Endodermal cell (in vitro differentiated cells): ENCODE measurements around the gene SVIP. TPM values are rescaled to one million over a fixed set of nuclear protein-coding genes. Genes with fewer than 3 reads are reported as not detected.

Experiments
- DNase-seq: peaks from one replicate; pipeline ENCODE4 v3.0.0-alpha.2; 2017
- H3K27ac ChIP-seq: 2 replicates; pipeline ENCODE4 v1.5.1; 2013; ENCODE audit warnings: mild to moderate bottlenecking, low read depth, low read length, moderate library complexity
- H3K27me3 ChIP-seq: 2 replicates; pipeline ENCODE4 v1.6.1; 2013; ENCODE audit warnings: mild to moderate bottlenecking, low read length, moderate library complexity; ENCODE audit not compliant: insufficient read depth, control insufficient read depth, poor library complexity, severe bottlenecking
- H3K36me3 ChIP-seq: 2 replicates; pipeline ENCODE4 v1.7.0; 2013; ENCODE audit warnings: mild to moderate bottlenecking, low read length, moderate library complexity; ENCODE audit not compliant: control insufficient read depth, insufficient read depth
- H3K4me1 ChIP-seq: one replicate; pipeline ENCODE4 v1.7.0; 2013; ENCODE audit warnings: low read length; ENCODE audit not compliant: control insufficient read depth, insufficient read depth
- H3K4me3 ChIP-seq: 2 replicates; pipeline ENCODE4 v1.5.1; 2013; ENCODE audit warnings: mild to moderate bottlenecking, low read length, moderate library complexity
- H3K9ac ChIP-seq: 2 replicates; pipeline ENCODE4 v1.6.1; 2013; ENCODE audit warnings: mild to moderate bottlenecking, low read length, moderate library complexity; ENCODE audit not compliant: poor library complexity, severe bottlenecking; ENCODE audit errors: extremely low read depth
- H3K9me3 ChIP-seq: 2 replicates; pipeline ENCODE4 v1.6.1; 2013; ENCODE audit warnings: mild to moderate bottlenecking, low read length, moderate library complexity; ENCODE audit not compliant: control insufficient read depth
- H3K27ac Mint-ChIP-seq: 2 replicates; pipeline ENCODE4 v1.8.0; 2020; ENCODE audit warnings: mixed read lengths
- H3K27me3 Mint-ChIP-seq: 2 replicates; pipeline ENCODE4 v1.8.0; 2021; ENCODE audit warnings: mild to moderate bottlenecking, mixed read lengths; ENCODE audit not compliant: insufficient read depth
- H3K36me3 Mint-ChIP-seq: 2 replicates; pipeline ENCODE4 v1.8.0; 2020; ENCODE audit warnings: low read depth, mixed read lengths
- H3K4me1 Mint-ChIP-seq: 2 replicates; pipeline ENCODE4 v1.8.0; 2020; ENCODE audit warnings: mixed read lengths
- H3K4me3 Mint-ChIP-seq: 2 replicates; pipeline ENCODE4 v1.8.0; 2020; ENCODE audit warnings: mild to moderate bottlenecking, moderate library complexity, mixed read lengths
- H3K9me3 Mint-ChIP-seq: 2 replicates; pipeline ENCODE4 v1.8.0; 2020; ENCODE audit warnings: mild to moderate bottlenecking, mixed read lengths
- CTCF ChIP-seq: fragments of 200-600 bp; sonication (generic); conservative IDR thresholded peaks from 2 replicates; pipeline ENCODE4 v1.5.0; 2021; ENCODE audit warnings: antibody characterized with exemption, mild to moderate bottlenecking
- WGBS, 2 experiments: methylation state at CpG; one replicate each; pipeline versions ENCODE4 v1.1.5 to v1.1.7; 2013; ENCODE audit warnings: missing lambda C conversion rate in 2 of 2, mixed read lengths in 1 of 2; ENCODE audit not compliant: insufficient coverage in 1 of 2, insufficient read length in 1 of 2; 5-methylcytosine and 5-hydroxymethylcytosine counted together
- total RNA-seq, 2 donors: library from RNA; stranded (reverse); fragmentation: NEBNext Ultra II Directional in 1 of 2; extraction: Animal tissue kit (Norgen Biotek cat#: 25700) in 1 of 2; gene quantifications; 2 replicates in 1 of 2; 3 replicates in 1 of 2; pipeline ENCODE4 v1.2.1, GENCODE V29; 2021

Gene SVIP
- total RNA-seq, 2 donors from 2014 or later, result 9.8 to 22.6 TPM

GRCh38 chr11:22875869-22876473 is 46.4 kb upstream of the SVIP start:
- WGBS, 2 experiments, result 0% methylated on average over 1 of the region's 2 CpGs; no CpG with 5 or more reads in 1 of the 2 experiments
- Histone ChIP-seq H3K27ac (no peak overlapping the region), H3K4me1 (no peaks in the 10 kb centered on the region), H3K4me3 (no peak overlapping the region), H3K9ac (no peak overlapping the region), H3K9me3 (no peaks in the 10 kb centered on the region), H3K27me3 (no peaks in the 10 kb centered on the region), H3K36me3 (no peaks in the 10 kb centered on the region)
- H3K4me3 Mint-ChIP-seq, result no peak overlapping the region
- peak; percentile 85 for DNase-seq
- H3K27ac Mint-ChIP-seq, result no peak overlapping the region
- no peaks in the 10 kb centered on the region for H3K9me3 Mint-ChIP-seq
- H3K4me1 Mint-ChIP-seq, result peaks cover 10% of the 10 kb centered on the region
- peak; percentile 93 for TF ChIP-seq CTCF
- H3K36me3 Mint-ChIP-seq, result no peaks in the 10 kb centered on the region
- H3K27me3 Mint-ChIP-seq, result no peaks in the 10 kb centered on the region

- 85 to 87% methylated on average over 1 to 2 of the region's 3 CpGs for WGBS, 2 experiments
- Mint-ChIP-seq H3K4me3 (no peak overlapping the region), H3K27me3 (no peaks in the 10 kb centered on the region), H3K27ac (no peak overlapping the region), H3K4me1 (peaks cover 2% of the 10 kb centered on the region), H3K36me3 (no peaks in the 10 kb centered on the region), H3K9me3 (no peaks in the 10 kb centered on the region)
- Histone ChIP-seq H3K27me3 (no peaks in the 10 kb centered on the region), H3K4me1 (no peaks in the 10 kb centered on the region), H3K27ac (no peak overlapping the region), H3K9ac (no peak overlapping the region), H3K4me3 (no peak overlapping the region), H3K36me3 (no peaks in the 10 kb centered on the region), H3K9me3 (no peaks in the 10 kb centered on the region)
- no peak for TF ChIP-seq CTCF
- no peak for DNase-seq
Observed at GRCh38 chr11:22869325-22869724, 39.7 kb upstream of the SVIP start.

- no peaks in the 10 kb centered on the region for H3K36me3 Mint-ChIP-seq
- no peaks in the 10 kb centered on the region for H3K27me3 Mint-ChIP-seq
- Histone ChIP-seq H3K36me3 (no peaks in the 10 kb centered on the region), H3K9ac (no peak within 1 kb of the TSS), H3K27ac (no peak within 1 kb of the TSS), H3K4me1 (no peaks in the 10 kb centered on the region), H3K4me3 (no peak within 1 kb of the TSS), H3K9me3 (no peaks in the 10 kb centered on the region), H3K27me3 (no peaks in the 10 kb centered on the region)
- no peak within 1 kb of the TSS for H3K4me3 Mint-ChIP-seq
- H3K4me1 Mint-ChIP-seq, result no peaks in the 10 kb centered on the region
- WGBS, 2 experiments, result 86 to 87% methylated on average over 4 of the region's 4 CpGs
- H3K9me3 Mint-ChIP-seq, result no peaks in the 10 kb centered on the region
- no peak for DNase-seq
- no peak for TF ChIP-seq CTCF
- no peak within 1 kb of the TSS for H3K27ac Mint-ChIP-seq
Observed at GRCh38 chr11:22860241-22860640, 30.6 kb upstream of the SVIP start, which contains the start of gene CCDC179. Gene CCDC179 (minus strand): TSS chr11:22860474. CDS start chr11:22860421, 53 bp downstream.
